ENCODE measurements around the gene ZNF426.
"Not testable (repeated sequence)": the region's sequence is repeated elsewhere in the genome, so short reads cannot be mapped to it uniquely, and the experiment has no call there.

- TF ChIP-seq EZH2 (IDR thresholded peaks at IDR 0.05; ENCODE audit: borderline replicate concordance, low read depth, low read length, poor library complexity, severe bottlenecking); CTCF (conservative IDR thresholded peaks at IDR 0.05; ENCODE audit: low read depth, low read length): not testable (repeated sequence)
Observed at GRCh38 chr19:9539921-9540320, 1.5 kb upstream of the ZNF426 start.
